Suppressor macrophage treated with lipopolysaccharide for 1 hour (primary cell): Measurements from ENCODE around the gene RTN4RL1.

Source experiments
- DNase-seq, 3 donors: peaks; one replicate each; pipeline ENCODE4 v3.0.0-alpha.2; 2020 to 2022

Gene RTN4RL1

DNA sequence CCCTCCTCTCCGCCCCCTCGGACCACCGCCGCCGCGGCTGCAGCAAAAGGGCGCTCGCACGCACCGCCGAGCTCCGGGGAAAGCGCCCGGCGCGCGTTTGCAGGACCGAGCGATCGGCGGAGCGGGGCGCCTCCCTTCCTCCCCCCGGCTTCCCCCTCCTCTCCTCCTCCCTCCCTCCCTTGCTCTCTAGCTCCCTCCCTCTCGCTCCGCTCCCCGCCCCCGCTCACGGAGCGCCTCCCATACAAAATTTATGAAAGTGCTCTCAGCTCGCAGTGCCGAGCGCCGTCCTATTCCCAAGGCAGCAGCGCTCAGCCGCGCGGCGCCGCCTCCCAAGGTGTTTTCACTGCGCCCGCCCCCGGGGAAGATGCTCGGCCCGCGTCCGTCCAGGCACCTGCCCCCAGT, at the start of gene RTN4RL1:
Gene RTN4RL1, minus strand, starts transcription at position 115 of the 402 bp plus-strand sequence. CDS start 469 bp downstream, outside the sequence.
- peak; percentile 37 to 73 (median 53) for DNase-seq

- no peak for DNase-seq
Observed at GRCh38 chr17:2074919-2075318, 49.8 kb upstream of the RTN4RL1 start.

GRCh38 chr17:2071455-2072281, 46.5 kb upstream of the RTN4RL1 start:
- peak in 2 of 3 donors; percentile 50 to 59 for DNase-seq

DNA sequence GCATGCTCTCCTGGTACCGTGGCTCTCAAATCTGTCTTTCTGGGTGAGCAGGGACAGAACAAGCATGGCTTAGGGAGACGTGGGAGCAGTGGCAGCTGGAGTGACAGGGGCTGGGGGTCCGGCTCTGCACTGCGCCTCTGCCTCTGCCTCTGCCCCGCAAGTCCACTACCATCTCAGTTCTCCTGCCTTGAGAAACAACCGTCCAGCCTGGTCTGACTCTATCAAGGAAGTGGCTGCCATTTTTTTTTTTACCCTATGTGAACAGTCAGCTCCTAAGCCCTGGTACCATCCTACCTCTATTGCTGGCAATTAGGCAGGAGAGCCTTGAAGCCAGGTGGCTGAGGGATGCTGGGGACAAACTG, 45.9 kb upstream of the RTN4RL1 start:
- no peak for DNase-seq

DNA sequence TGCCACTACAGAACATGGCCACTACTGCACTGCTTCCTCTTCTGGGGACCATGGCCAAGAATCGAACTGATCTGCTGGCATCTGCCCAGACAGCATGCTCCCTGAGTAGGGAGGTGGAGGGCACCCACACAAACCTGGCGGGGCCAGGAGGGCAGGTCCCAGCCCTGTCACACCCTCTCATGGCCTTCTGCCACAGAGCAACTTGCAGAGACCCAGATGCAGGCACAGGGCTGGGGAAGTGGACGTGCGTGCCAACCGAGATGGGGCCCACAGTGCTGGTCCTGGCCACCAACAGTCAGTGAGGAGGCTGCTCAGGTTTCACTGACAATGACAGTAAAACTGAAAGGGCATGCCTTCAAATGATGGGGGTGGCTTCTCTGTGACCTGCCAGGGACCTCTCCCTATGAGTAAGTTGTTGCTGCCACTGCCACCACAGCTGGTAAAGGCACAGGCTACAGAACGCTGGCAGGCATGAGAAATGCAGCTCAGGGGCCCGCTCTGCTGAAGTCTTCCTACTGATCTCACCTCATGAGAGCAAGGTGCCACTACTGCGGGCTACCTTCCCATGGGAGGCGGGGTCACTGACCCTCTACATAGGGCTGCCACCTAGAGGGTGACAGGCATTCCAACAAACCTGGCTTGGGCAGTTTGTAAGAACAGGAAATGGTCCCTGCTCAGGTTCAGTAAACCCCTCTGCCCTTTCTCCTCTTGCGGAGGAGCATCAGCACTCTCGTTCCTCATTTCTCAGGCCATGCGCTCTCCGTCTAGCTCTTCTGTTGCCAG, 45.3 kb upstream of the RTN4RL1 start:
- DNase-seq: no peak

GRCh38 chr17:2068519-2069051, 43.5 kb upstream of the RTN4RL1 start:
- no peak for DNase-seq

- no peak for DNase-seq
Observed at GRCh38 chr17:2068031-2068518, 42.9 kb upstream of the RTN4RL1 start.

GRCh38 chr17:2067608-2068024, 42.5 kb upstream of the RTN4RL1 start:
- no peak for DNase-seq

DNA sequence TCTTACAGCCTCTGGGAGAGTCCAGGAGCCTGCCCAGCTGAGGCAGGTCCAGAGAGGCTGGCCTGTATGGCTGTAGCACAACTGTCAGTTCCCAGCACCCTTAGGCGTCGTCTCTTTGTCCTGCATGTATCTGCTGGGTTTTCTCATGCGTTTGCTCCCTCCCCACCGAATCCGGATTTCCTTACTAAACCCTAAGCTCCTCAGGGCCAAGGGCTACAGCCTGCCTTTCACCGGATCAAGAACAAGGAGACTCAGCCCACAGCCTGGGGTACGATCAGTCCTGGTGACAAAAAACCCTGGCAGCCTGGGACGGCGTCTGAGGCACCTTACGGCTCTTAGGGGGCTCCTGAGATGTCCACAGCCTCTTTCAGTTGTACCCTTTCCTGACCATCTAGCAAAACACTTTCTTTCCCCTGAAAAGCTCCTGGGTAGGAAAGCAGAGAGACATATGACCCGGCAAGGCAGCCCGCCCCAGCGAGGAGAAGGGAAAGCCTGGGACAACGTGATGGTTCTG, 42.0 kb upstream of the RTN4RL1 start:
- DNase-seq: no peak

DNA sequence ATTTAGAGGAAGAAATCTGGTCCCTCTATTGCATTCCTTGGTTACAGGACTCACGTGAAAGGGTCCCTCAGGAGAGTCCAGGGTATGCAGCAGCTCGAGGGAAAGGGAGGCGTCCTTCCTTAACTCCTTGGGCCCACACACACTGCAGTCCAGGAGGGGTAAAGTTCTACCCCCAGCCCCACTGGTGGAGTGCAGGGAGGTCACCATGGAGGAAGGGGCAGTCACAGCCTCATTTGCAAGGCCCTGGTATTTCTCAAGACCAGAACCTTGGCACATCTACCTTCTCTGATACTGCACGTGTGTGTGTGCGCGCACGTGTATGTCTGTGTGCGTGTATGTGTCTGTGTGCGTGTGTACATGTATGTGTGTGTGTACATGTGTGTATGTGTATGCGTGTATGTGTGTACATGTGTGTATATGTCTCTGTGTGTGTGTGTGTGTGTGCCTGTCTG, 40.8 kb upstream of the RTN4RL1 start:
- DNase-seq: no peak

DNA sequence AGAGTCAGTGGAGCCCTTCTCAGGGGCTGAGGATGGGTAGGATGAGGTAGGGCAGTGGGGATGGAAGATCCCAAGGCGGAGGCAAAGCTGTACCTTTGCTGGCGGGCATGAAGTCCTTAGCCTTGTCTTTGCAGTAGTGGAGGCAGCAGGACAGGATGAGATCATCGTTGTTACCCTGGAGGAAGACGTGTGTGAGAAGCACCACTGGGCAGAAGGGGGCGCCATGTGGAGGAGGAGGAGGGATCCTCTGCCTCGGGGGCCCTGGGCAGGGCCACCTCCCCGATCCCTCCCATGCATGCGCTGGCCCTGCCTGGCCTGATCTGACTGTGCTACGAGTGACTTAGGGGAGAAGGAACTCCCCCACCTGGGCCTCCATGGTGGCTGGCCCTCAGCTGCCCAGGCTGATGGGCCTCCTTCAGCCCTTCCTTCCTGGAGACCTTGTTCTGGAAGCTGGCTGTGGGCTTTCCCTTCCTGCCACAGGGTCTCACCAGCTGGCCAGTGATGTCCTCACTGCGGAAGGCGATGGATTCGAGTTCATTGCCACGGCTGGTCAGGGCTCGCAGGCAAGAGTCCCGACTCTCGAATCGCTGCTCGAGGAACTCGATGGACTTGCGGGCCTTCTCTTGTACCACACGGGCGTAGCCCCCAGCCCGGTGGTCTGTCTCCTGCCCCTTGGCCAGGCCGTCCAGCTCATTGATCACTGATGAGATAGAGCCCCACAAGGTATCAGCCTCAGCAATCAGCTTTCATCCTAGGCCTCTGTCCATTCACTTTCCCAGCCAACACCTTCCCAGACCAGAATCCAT, 40.0 kb upstream of the RTN4RL1 start:
- DNase-seq: peak; percentile 60 to 77 (median 64)

GRCh38 chr17:2064520-2064971, 39.4 kb upstream of the RTN4RL1 start:
- no peak for DNase-seq

- no peak for DNase-seq
Observed at GRCh38 chr17:2064147-2064489, 39.0 kb upstream of the RTN4RL1 start.

DNA sequence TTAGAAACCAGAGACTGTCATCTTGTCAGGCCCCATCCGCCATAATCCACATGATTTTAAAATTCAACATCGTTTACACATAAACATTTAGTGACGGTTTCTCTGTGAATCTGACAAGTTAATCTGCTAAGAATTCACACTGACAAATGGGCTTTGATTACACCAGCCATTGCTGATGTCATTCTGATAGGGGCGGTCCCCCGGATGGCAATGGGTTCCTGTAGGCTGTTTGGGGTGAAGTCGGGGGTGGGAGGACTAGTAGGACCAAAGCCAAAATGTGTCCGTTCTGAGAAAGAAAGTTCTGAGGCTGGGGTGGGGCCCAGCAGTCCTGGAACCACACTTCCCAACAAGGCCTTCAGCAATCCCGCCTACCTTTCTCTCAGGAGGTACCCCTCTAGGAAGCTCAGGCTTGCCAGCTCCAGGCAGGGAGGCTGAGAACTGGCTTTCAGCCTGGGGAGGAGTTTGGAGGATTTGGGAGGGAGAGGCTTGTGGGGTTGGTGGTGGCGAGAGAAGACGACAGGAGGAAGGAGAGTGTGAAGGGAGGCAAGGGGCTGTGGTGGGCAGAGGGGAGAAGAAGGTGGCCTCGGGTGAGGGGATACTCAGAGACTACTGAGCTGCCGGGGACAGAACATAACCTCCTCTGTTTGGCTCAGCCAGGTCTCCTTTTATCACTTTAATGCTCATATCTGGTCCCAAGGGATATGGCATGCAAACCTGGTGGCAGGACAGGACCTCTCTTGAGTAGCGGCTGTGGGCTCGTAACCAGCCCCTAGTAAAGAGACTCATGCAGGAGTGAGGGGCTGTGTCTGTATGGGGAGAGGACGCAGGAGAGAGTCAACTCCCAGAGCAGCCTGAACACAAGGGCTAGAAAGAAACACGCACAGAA, 38.4 kb upstream of the RTN4RL1 start:
- DNase-seq: no peak

DNA sequence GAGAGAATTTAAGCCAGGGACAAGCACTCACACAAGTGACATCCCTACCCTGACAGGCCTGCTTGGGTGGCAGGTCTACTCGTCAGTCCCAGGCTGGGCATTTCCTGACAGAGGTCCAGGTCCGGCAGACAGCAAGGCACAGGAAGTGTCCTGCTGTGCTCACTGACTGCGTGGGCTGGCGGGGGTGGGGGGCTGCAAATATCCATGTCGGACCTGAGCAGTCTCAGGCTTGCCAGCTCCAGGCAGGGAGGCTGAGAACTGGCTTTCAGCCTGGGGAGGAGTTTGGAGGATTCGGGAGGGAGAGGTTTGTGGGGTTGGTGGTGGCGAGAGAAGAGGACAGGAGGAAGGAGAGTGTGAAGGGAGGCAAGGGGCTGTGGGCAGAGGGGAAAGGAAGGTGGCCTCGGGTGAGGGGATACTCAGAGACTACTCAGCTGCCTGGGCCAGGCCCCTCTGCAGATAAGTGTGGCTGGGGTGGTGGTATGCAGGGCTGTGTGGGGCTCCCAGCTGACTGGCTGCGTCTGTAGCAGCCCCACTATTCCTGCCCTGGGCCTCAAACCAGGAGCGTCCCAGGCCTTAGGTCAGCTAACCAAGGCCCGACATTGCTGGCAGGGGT, 37.5 kb upstream of the RTN4RL1 start:
- no peak for DNase-seq

DNA sequence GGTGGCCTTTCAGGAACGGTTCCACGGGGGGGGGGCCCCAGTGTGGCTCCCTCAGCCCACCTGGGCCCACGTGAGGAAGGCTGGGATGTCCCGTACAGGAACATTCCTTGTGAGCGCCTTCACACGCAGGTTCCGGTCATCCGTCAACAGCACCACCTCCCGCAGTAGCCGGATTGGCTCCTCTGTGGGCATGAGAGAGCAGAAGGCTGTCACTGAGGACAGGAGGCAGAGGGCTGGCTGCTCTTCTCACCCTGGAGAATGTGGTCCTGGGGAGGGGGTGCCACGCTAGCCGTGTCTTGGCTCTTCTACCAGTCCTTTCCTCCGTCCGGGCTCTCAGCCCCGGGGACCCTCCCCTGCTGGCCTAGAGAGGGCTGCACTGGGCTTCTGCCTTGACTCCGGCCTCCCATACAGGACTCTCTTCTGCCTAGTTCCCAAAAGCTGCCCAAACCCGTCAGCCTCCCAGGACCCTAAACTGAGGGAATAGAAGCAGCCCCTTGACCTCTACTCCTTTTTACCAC, 36.4 kb upstream of the RTN4RL1 start:
- DNase-seq: no peak

GRCh38 chr17:2060681-2061440, 35.7 kb upstream of the RTN4RL1 start:
- no peak for DNase-seq

DNA sequence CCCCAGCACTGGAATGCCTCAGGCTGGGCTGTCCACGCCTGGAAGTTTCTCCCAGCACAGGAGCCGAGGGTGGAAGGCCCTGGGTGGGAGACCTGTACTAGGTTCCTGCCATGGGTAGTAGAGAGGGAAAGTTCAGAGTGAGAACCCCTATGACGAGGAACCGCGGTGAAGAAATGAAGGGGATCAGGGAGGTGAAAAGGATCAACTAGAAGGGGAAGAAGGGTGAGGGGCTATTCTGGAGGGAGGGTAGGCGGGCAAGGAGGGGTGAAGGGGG, 35.2 kb upstream of the RTN4RL1 start:
- DNase-seq: no peak

GRCh38 chr17:2059547-2060384, 34.6 kb upstream of the RTN4RL1 start:
- DNase-seq: no peak
